ENCODE measurements around the gene RTN4IP1.

RTN4IP1 gene

DNA sequence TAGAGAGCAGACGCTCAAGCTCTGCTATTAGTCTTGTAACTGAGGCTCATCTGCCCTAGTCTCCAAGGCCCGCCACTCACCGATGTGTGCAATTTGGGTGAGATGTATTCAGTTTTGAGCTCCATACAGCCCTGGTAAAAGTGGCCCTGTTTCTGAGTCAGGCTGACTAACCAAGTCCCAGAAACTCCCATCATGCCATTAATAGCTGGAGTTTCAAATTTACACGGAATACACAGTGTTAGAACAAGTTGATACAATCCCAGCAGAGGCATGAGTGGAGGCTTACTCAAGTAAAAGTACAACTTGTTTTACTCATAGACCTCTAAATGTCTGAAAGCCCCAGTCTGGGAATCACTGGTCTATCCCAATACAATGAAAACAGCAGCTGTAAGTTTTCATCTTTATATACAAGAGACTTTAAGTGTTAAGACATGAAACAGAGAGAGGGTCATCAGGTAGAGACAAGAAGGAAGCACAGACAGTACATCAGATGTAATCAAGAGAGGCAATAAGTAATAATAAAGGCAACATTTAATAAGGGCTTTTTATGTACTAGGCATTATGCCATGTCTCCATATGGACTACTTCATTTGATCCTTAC, 42.4 kb downstream of the RTN4IP1 start:
- Histone ChIP-seq H4K20me1 (ENCODE audit: insufficient read depth, low read length) (no peaks in the 10 kb centered on the region), H3K9ac (ENCODE audit: low read length) (no peak overlapping the region), H3K4me1 (ENCODE audit: insufficient read depth, low read length, severe bottlenecking) (no peaks in the 10 kb centered on the region), H3K9me2 (ENCODE audit: low read depth, low read length) (no peaks in the 10 kb centered on the region), H3K27ac (ENCODE audit: low read depth, low read length, poor library complexity, severe bottlenecking) (no peak overlapping the region), H3K27me3 (ENCODE audit: insufficient read depth, low read length) (no peaks in the 10 kb centered on the region), H3K4me2 (ENCODE audit: low read length) (no peak overlapping the region), H3K79me2 (ENCODE audit: insufficient read depth, low read length) (no peaks in the 10 kb centered on the region), H3K9me3 (ENCODE audit: low read length) (no peaks in the 10 kb centered on the region), H3F3A (ENCODE audit: insufficient read depth, low read length) (no peaks in the 10 kb centered on the region), H3K36me3 (ENCODE audit: insufficient read depth, low read length) (peaks cover 97% of the 10 kb centered on the region), H2AFZ (ENCODE audit: low read length) (no peak overlapping the region), H3K4me3 (ENCODE audit: low read depth, low read length, poor library complexity, severe bottlenecking) (no peak overlapping the region)
- TF ChIP-seq, protein P1, sequence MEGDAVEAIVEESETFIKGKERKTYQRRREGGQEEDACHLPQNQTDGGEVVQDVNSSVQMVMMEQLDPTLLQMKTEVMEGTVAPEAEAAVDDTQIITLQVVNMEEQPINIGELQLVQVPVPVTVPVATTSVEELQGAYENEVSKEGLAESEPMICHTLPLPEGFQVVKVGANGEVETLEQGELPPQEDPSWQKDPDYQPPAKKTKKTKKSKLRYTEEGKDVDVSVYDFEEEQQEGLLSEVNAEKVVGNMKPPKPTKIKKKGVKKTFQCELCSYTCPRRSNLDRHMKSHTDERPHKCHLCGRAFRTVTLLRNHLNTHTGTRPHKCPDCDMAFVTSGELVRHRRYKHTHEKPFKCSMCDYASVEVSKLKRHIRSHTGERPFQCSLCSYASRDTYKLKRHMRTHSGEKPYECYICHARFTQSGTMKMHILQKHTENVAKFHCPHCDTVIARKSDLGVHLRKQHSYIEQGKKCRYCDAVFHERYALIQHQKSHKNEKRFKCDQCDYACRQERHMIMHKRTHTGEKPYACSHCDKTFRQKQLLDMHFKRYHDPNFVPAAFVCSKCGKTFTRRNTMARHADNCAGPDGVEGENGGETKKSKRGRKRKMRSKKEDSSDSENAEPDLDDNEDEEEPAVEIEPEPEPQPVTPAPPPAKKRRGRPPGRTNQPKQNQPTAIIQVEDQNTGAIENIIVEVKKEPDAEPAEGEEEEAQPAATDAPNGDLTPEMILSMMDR (IDR thresholded peaks at IDR 0.05; ENCODE audit: low read length): no peak
- TF ChIP-seq EZH2 (IDR thresholded peaks at IDR 0.05; ENCODE audit: borderline replicate concordance, low read length): no peak

DNA sequence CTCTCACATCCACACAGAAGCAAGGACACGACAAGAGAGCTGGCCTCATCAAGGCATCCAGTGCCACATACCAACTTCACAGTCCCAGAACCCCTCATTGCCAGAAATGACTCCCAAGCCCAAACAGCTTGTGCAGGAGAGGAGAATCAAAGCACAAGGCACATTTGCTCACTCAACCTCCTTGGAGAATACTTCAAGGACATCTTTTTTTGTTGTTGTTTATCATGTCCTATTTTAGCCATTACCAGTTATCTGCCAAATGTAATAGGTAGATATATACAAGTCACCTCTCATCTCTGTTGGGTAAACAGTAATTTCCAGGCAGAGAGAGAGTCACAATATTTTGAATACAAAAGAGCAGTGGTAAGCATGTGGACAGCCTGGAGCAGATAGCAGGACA, 47.8 kb downstream of the RTN4IP1 start:
- H3K27ac ChIP-seq (ENCODE audit: low read depth, low read length, poor library complexity, severe bottlenecking): no peak overlapping the region
- H3K9me2 ChIP-seq (ENCODE audit: low read depth, low read length): no peaks in the 10 kb centered on the region
- no peaks in the 10 kb centered on the region for H3K27me3 ChIP-seq (ENCODE audit: insufficient read depth, low read length)
- H3K9ac ChIP-seq (ENCODE audit: low read length): no peak overlapping the region
- H3K79me2 ChIP-seq (ENCODE audit: insufficient read depth, low read length): no peaks in the 10 kb centered on the region
- no peak overlapping the region for H3K4me2 ChIP-seq (ENCODE audit: low read length)
- TF ChIP-seq, protein P1 (IDR thresholded peaks at IDR 0.05; ENCODE audit: low read length): no peak
- TF ChIP-seq EZH2 (IDR thresholded peaks at IDR 0.05; ENCODE audit: borderline replicate concordance, low read length): no peak
- H3F3A ChIP-seq (ENCODE audit: insufficient read depth, low read length): no peaks in the 10 kb centered on the region
- H3K4me1 ChIP-seq (ENCODE audit: insufficient read depth, low read length, severe bottlenecking): no peaks in the 10 kb centered on the region
- no peaks in the 10 kb centered on the region for H3K9me3 ChIP-seq (ENCODE audit: low read length)
- no peak overlapping the region for H2AFZ ChIP-seq (ENCODE audit: low read length)
- H3K4me3 ChIP-seq (ENCODE audit: low read depth, low read length, poor library complexity, severe bottlenecking): no peak overlapping the region
- H4K20me1 ChIP-seq (ENCODE audit: insufficient read depth, low read length): no peaks in the 10 kb centered on the region
- H3K36me3 ChIP-seq (ENCODE audit: insufficient read depth, low read length): peaks cover 81% of the 10 kb centered on the region

DNA sequence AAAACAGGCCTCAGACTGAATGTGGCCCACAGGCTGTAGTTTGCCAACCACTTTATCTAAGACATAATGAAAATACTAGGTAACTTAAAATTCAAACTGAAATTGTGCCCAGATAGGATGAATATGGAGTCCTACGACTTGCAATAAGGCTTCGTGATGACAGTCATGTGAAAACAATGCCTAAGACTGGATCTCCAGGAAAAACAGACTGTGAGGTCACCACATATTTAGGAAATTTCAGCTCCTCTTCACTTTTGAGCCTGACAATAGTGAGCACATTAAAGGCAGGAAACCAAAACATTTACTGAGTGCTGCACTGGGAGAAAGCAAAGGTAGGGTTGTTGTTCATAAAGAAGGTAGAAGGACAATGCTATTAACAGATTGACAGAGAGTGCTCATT, 50.0 kb downstream of the RTN4IP1 start:
- Histone ChIP-seq H3K9ac (ENCODE audit: low read length) (no peak overlapping the region), H3F3A (ENCODE audit: insufficient read depth, low read length) (no peaks in the 10 kb centered on the region), H3K4me3 (ENCODE audit: low read depth, low read length, poor library complexity, severe bottlenecking) (no peak overlapping the region), H3K36me3 (ENCODE audit: insufficient read depth, low read length) (peaks cover 75% of the 10 kb centered on the region; the same call in 1 of the 2 replicates), H3K27ac (ENCODE audit: low read depth, low read length, poor library complexity, severe bottlenecking) (no peak overlapping the region), H3K27me3 (ENCODE audit: insufficient read depth, low read length) (no peaks in the 10 kb centered on the region), H3K4me2 (ENCODE audit: low read length) (no peak overlapping the region), H4K20me1 (ENCODE audit: insufficient read depth, low read length) (no peaks in the 10 kb centered on the region), H3K4me1 (ENCODE audit: insufficient read depth, low read length, severe bottlenecking) (no peaks in the 10 kb centered on the region), H3K9me2 (ENCODE audit: low read depth, low read length) (no peaks in the 10 kb centered on the region), H3K9me3 (ENCODE audit: low read length) (no peaks in the 10 kb centered on the region), H3K79me2 (ENCODE audit: insufficient read depth, low read length) (no peaks in the 10 kb centered on the region), H2AFZ (ENCODE audit: low read length) (no peak overlapping the region)
- TF ChIP-seq, protein P1 (IDR thresholded peaks at IDR 0.05; ENCODE audit: low read length): no peak
- no peak for TF ChIP-seq EZH2 (IDR thresholded peaks at IDR 0.05; ENCODE audit: borderline replicate concordance, low read length)
